HG02642 (cell line): ENCODE measurements around the gene CAPN11.
"Not testable (repeated sequence)": the region's sequence is repeated elsewhere in the genome, so short reads cannot be mapped to it uniquely, and the experiment has no call there.

ENCODE experiments used
- ATAC-seq: cut with Tn5 transposase; IDR thresholded peaks from one replicate; pipeline ENCODE4 v1.9.1; 2021; ENCODE audit warnings: mild to moderate bottlenecking; ENCODE audit not compliant: unreplicated experiment, poor library complexity

The CAPN11 gene

DNA sequence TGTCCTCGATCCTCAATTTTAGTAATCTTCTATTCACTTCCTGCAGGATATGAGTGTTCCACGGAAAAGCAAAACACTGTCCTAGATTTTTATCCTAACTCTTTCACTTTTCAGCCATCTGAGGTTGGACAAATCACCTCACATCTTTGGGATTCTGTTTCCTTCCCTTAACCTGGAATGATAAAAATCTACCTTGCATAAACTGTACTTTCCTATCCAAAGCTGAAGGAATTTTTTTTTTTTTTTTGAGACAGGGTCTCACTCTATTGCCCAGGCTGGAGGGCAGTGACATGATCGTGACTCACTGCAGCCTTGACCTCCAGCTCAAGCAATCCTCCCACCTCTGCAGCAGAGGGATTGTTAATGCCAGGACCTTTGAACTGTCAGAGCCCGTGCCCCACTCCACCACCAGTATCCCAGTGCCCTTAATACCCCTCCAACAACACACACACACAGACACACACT lies 20.5 kb downstream of the CAPN11 start:
- ATAC-seq = no peak

DNA sequence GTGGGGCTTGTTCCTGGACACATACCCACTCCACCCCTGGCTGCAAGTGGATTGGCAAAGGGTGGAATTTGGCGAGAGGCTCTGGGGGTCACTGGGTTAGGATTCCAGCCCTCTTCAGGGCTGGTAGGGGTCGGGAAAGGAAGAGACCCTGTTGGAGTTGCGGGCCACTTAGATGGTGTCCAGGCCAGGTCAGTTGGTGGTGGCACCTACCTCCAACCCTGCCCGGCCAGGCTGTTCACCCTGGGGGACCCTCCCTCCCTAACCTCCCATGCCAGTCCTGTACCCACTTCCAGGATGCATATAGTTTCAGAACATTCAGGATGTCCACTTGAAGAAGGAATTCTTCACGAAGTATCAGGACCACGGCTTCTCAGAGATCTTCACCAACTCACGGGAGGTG lies 21.0 kb downstream of the CAPN11 start:
- ATAC-seq = no peak

DNA sequence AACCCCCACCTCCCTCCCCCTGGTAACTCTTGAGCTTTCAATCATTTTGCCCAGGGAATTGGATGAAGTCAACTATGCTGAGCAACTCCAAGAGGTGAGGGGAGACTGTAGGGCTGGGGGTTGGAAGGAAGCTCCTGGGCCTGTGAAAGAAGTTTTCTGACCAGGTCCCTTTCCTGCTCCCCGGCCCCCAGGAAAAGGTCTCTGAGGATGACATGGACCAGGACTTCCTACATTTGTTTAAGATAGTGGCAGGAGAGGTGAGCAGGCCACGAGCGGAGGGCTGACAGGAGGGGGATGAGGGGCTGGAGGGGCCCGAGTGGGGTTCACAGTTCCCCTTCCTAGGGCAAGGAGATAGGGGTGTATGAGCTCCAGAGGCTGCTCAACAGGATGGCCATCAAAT lies 21.8 kb downstream of the CAPN11 start:
- ATAC-seq = no peak

DNA sequence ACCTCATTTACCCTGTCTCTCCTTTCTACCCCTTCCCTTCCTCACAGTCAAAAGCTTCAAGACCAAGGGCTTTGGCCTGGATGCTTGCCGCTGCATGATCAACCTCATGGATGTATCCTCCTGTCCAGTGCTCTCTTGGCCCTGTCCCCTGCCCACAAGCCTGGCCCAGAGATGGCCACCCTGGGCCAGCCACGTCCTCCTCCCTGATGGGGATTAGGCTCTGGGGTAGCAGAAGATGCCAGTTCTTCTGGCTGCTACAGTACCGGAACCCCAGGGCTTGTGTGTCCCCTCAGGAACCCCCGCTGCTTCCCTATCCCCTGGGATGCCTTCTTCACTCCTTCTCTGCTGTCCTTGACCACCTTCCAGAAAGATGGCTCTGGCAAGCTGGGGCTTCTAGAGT lies 22.3 kb downstream of the CAPN11 start:
- ATAC-seq = no peak

DNA sequence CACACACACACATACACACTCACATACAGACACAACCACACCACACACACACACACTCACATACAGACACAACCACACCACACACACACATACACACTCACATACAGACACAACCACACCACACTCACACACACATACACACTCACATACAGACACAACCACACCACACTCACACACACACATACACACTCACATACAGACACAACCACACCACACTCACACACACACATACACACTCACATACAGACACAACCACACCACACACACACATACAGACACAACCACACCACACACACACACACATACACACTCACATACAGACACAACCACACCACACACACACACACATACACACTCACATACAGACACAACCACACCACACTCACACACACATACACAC lies 23.2 kb downstream of the CAPN11 start:
- not testable (repeated sequence) for ATAC-seq

DNA sequence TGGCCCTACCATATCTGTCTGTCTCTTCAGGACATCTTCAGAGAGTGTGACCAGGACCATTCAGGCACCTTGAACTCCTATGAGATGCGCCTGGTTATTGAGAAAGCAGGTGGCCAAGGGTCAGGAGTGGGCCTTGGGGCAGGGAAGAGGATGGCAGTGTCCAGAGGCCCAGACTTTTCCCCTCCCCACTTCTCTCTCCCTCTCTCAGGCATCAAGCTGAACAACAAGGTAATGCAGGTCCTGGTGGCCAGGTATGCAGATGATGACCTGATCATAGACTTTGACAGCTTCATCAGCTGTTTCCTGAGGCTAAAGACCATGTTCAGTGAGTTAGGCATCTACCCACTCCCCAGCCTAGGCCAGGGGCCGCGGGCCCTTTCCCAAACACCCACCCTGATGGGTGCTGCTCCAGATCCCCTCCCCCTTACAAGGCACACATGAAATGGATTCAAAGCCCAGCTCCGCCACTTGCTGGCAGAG lies 24.3 kb downstream of the CAPN11 start:
- ATAC-seq = no peak

DNA sequence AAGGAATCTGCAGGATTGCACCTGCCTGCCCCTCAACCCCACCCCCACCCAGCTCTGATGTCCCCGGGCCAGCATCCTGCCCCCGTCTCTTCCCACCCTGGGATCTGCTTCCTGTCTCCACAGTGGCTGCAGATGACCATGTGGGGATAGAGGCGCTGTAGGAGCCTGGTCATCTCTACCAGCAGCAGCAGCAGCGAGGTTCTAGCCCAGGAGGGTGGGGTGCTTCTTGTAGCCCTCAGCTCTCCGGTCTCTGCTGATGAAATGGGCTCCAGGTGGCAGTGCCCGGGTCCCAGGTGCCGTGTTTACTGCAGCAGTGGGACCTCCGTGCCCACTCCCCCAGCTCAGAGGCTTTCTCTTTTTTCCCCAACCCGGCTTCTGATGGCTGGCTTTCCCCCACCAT lies 25.2 kb downstream of the CAPN11 start:
- ATAC-seq = no peak

DNA sequence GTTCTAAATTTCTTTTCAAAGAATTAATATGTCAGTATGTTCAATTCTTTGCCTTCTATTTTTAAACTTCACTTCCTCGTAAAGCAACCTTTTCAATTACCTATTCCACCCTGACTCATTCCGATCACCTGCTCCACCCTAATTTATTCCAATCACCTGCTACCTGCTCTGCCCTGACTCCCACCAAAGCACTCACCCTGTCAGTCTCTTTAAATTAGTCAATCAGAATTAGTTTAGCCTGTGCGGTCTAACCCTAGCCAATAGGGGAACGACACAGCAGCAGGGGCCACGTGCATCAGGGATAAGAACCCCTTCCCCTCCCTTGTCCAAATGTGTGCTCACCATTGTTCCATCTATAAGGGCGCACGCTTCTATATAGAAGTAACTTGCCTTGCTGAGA lies 26.7 kb downstream of the CAPN11 start:
- ATAC-seq = not testable (repeated sequence)

DNA sequence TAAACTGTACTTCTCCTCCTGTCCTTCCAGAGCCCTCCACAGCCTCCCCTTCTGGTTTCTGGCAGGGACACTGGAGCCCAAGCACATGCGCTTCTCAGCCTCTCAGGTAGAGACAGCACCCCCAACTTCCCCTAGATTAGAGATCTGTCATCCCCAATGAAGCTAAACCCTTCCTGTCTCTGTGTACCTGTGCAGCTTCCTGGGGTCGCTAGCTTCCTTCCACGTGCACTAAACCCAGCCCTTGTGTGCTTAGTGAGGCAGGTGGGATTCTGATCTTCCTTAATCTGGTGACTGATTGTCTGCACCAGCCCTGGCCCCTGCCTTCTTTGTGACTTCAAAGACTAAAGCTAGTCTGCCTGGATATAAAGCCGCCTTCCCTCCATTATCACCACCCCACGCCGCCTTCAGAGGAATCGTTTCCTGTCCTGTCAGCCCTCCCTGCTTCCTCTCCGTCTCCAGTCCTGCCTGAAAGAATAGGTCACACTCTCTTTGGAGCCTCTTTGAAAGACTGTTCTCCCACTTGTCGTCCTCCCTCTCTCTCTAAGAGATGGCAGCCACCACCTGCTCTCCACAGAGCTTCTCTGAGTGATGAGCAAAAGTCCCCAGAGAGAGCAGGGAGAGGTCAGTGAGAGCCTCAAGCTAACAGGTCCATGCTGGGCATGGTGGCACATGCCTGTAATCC lies 27.5 kb downstream of the CAPN11 start:
- no peak for ATAC-seq

DNA sequence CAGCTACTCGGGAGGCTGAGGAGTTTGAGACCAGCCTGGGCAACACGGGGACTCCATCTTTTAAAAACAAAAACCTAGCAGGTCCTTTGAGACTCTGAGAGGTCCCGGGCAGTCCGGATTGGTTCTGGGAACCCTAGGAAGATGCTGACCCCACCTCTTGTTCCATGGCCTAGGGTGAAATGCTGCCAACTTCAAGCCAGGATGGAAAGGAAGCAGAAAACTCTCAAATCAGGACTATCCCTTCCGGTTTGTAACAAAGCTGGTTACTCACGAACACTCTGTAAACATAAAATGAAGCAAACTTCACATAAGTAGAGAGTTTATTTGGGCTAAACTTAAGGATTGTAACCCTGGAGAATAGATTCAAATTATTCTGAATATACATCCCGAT lies 28.0 kb downstream of the CAPN11 start:
- ATAC-seq = no peak

DNA sequence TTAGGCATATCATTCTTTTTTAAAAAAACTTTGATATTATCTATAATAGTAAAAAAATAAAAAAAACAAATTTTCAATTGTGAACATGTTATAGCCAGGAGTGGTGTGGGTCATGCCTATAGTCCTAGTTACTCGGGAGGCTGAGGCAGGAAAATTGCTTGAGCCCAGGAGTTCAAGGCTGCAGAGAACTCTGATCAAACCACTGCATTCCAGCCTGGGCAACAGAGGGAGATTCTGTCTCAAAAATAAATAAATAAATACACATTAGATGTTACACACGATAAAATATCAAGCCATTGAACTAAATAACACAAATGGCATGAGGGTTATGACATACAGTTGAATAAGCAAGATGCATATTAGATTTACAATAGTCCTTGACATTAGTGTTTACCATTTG lies 30.2 kb downstream of the CAPN11 start:
- ATAC-seq = no peak

DNA sequence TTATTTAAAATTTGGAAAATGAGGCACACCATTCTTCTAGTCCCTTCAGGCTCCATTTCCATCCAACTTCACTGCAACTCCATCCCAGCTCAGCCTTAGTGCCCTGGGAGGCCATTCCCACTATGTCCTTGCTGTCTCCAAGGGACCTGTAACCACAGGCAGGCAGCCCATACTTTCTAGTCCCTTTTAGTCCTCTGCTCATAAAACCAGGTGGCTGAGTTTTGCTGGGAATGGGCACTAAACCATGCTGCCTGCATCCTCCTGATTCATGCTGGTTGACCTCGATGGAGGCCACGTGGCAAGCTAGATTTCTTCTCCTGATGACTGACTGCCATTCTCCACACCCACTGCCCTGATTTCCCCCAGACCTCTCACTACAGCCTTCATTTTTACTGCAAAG lies 30.6 kb downstream of the CAPN11 start:
- no peak for ATAC-seq

DNA sequence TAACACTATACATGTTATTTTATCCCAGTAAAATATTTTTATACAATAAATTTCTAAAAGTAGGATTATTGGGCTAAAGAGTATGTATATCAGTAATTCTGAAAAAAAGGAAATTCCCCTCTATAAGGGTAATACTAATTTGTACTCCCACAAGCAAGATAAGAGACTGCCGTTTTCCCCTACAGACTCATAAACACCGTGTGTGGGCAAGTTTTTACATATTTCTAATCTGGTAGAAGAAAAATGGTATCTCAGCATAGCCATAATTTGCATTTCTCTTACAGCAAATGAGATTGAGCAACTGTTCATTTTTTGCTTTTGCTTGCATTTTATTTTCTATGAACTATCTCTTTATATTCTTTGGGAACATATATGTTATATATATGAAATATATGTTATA lies 32.1 kb downstream of the CAPN11 start:
- peak; percentile 51 for ATAC-seq

DNA sequence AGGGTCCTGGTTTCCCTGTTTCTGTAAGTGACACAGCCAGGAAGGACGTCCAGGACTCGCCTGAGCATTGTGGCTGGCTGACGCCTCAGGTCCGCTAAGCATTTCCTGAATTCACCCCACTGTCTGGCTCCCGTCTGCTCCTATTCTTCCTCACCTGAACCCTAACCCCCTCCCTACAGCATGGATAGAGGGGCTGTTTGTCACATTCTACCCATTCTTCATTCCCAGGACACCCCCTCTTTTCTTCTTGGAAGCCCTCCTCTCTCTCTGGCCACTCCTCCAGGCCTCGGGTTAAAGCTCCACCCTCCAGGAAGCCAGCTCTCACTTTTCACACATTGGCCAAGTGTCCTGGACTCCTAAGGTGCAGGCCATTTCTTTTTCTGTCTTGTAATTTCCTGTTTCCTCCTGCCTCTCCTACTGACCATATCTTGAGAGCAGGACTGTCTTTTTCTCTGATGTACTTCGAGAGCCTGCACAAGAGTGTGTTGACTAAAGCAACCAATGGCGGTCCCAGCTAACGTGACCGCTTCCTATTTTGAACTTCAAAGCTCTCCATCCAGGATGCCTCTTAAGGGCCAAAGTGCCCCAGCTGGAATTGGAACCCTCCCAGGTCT lies 33.9 kb downstream of the CAPN11 start:
- ATAC-seq = no peak

DNA sequence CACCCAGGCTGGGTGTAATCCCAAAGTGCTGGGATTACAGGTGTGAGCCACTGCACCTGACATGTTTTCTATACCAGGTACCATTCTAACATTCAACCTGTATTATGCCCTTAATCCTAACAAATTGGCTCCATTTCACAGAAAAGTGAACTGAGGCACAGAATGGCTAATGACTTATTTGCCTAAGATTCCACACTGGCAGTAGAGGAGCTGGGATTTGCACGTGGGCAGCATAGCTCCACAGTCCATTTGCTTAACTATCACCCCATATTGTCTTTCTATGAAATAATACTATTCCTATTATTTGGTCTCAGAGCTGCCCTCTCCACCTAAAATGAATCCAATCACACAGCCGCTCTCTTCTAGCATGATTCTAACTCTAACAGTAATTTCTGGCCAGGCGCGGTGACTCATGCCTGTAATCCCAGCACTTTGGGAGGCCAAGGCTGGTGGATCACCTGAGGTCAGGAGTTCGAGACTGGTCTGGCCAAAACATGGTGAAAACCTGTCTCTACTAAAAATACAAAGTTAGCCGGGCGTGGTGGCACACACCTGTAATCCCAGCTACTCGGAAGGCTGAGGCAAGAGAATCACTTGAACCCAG lies 34.8 kb downstream of the CAPN11 start:
- no peak for ATAC-seq

DNA sequence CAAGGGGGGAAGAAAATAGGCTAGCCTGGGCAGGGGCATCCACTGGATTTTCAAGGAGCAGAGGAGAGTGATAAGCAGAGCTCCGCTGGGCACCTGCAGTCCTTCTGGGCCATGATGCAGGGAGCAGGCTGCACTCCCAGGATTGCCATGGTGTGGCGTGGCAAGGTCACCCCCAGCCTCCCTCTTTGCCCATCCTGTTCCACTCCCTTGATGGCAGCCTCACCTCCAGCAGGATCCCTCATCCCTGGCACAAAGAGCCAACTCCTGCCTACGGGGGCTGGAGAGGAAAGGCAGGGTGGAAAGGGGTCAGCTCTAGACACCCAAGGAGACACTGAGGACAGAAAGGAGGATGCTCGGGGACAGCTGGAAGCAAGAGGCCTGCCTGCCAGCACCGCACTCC lies 35.7 kb downstream of the CAPN11 start:
- ATAC-seq = no peak

DNA sequence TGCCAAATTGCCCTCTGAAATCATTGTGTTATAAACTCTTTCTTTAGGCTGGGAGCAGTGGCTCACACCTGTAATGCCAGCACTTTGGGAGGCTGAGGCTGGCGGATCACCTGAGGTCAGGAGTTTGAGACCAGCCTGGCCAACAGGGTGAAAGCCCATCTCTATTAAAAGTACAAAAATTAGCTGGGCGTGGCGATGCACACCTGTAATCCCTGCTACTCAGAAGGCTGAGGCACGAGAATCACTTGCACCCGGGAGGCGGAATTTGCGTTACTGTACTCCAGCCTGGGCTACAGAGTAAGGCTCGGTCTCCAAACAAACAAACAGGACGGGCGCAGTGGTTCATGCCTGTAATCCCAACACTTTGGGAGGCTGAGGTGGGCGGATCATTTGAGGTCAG lies 37.7 kb downstream of the CAPN11 start:
- ATAC-seq = not testable (repeated sequence)

DNA sequence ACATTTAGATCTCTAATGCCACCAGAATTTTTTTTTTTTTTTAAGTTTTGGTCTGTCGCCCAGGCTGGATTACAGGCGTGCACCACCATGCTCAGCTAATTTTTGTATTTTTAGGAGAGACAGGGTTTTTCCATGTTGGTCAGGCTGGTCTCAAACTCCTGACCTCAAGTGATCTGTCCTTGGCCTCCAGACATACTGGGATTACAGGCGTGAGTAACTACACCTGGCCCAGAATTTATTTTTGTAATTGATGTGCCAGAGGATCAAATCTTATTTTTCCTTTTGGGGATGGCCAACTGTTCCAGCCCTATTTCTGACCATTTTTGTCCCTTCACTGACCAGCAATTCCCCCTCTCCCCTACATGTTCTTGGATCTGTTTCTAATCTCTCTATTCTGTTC lies 40.1 kb downstream of the CAPN11 start:
- ATAC-seq = no peak

DNA sequence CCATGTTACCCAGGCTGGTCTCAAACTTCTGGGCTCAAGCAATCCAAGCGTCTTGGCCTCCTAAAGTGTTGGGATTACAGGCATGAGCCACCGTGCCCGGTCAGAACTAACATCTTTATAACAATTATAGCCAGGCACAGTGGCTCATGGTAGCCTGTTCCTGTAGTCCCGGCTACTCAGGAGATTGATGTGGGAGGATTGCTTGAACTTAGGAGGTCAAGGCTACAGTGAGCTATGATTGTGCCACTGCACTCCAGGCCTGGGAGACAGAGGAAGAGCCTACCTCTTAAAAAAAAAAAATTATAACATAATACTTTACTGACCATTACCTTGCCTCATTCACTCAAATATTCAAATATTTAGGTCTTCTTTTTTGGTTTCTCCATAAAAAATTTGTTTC lies 41.3 kb downstream of the CAPN11 start:
- ATAC-seq = no peak

DNA sequence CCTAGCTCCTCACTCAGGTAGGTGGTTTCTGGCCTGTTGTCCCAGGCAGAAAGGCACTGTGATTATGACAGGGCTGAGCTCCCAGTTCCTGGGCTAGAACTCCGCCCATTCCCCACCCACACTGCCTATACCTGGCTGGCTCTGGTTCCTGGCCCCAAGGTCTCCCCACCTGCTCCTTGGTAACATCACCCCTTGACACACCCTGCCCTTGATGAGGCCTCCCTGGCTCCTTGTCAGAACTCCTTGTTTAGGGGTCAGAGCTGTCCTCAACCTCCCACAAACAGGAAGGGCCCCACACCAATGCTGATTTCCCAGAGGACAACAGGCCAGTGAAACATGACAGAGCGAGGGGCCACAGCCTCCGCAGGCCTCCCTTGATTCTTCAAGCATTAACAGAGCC lies 42.6 kb downstream of the CAPN11 start:
- no peak for ATAC-seq

DNA sequence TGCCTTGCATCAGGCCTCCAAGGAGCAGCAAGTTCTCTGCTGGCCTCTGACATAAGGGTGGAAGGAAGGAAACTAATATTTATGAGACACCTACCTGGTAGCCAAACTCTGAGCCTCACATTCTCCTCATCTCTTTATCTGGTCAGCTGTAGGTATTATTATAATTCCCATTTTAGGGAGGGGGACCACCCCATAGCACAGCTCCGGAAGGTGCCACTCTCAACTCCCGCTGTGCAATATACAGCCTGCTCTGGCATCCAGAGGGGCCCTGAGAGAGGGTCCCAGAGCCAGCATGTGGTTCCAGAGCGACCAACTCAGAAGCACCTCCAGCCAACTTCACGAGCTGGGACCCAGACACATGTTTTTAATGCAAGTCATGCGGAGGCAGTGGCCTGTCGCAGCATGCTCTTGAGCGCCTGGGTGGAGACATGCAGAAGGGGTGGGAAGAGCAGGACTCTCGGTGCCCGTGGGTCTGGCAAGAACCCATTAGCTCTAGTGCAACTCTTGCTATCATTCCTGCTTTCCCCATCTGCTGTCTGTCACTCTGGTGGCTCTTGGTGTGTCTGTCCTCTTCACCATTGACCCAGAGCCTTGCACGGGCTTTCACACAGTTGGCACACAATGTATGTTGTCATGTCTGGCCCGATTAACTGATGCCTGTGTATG lies 43.2 kb downstream of the CAPN11 start:
- ATAC-seq = no peak
